HepG2 (cell line): Measurements from ENCODE around the gene NOL4L. TPM values are rescaled to one million over a fixed set of nuclear protein-coding genes. Genes with fewer than 3 reads are reported as not detected.
A peak's percentile ranks its signal among the peaks of the same experiment; 100 is the strongest.

Experiments
- ATAC-seq: fragments of 200-7000 bp; cut with Tn5 transposase; 3 replicates; pipeline ENCODE4 v1.9.1; 2020; ENCODE audit warnings: mild to moderate bottlenecking, moderate library complexity
- BruUV-seq: library from RNA; stranded (reverse); fragments of 400-500 nt; replicated peaks from 2 replicates; lab custom pipeline; 2021; lab: Mats Ljungman, UMichigan
- CTCF ChIA-PET: fragments of 300-600 bp; formaldehyde crosslinking; extraction: SDS; loops from one replicate; lab custom pipeline; 2021; ENCODE audit warnings: low total read pairs, inconsistent platforms, low intra/inter-chr PET ratio; lab: Yijun Ruan, JAX
- POLR2A ChIA-PET: fragments of 350-600 bp; sonication (Branson Sonifier 250); formaldehyde crosslinking; loops from one replicate; lab custom pipeline; 2020; ENCODE audit warnings: antibody characterized with exemption, inconsistent platforms; lab: Yijun Ruan, JAX
- DNase-seq: peaks from one replicate; pipeline ENCODE4 v3.0.0-alpha.2; 2015; ENCODE audit warnings: low spot score
- FAIRE-seq: peaks from 3 replicates; lab custom pipeline; 2011; peaks lifted over from hg19 to GRCh38; lab: Jason Lieb, UNC
- H2AFZ ChIP-seq: one replicate; pipeline ENCODE4 v1.6.1; 2011; ENCODE audit warnings: low read length, inconsistent platforms
- H3K27ac ChIP-seq: fragments of 300-600 bp; 3 replicates; pipeline ENCODE4 v1.8.0; 2011; ENCODE audit warnings: mixed run types, mild to moderate bottlenecking, mixed read lengths, low read length, inconsistent platforms; ENCODE audit not compliant: insufficient read depth; ENCODE audit errors: extremely low read length
- H3K27me3 ChIP-seq, 2 experiments: fragments of 200-600 bp in 1 of 2; 2 replicates in 1 of 2; 3 replicates in 1 of 2; pipeline versions ENCODE4 v1.6.0 to v1.8.0; 2011; ENCODE audit warnings: low read length in 2 of 2, mild to moderate bottlenecking in 2 of 2, moderate library complexity in 2 of 2, inconsistent platforms in 1 of 2; ENCODE audit not compliant: insufficient read depth in 2 of 2, control insufficient read depth in 1 of 2
- H3K36me3 ChIP-seq, 2 experiments: fragments of 200-600 bp in 1 of 2; replicated peaks in 1 of 2; 2 replicates in 1 of 2; 3 replicates in 1 of 2; pipeline versions ENCODE4 v1.5.1 to v1.8.0; 2011; ENCODE audit warnings: low read length in 2 of 2, inconsistent platforms in 1 of 2; ENCODE audit not compliant: insufficient read depth in 2 of 2, control insufficient read depth in 1 of 2
- H3K4me1 ChIP-seq: 2 replicates; pipeline ENCODE4 v1.5.1; 2012; ENCODE audit warnings: low read length, inconsistent platforms; ENCODE audit not compliant: insufficient read depth
- H3K4me2 ChIP-seq: 2 replicates; pipeline ENCODE4 v1.6.0; 2011; ENCODE audit warnings: low read depth, low read length, inconsistent platforms
- H3K4me3 ChIP-seq, 3 experiments: fragments of 200-600 bp in 1 of 3; sonication (generic), shearing (Covaris generic) in 1 of 3; replicated peaks in 1 of 3; 2 replicates each; pipeline ENCODE4 v1.5.1; 2011 to 2016; ENCODE audit warnings: low read length in 3 of 3, inconsistent platforms in 2 of 3, low read depth in 2 of 3, mild to moderate bottlenecking in 2 of 3, control low read depth in 1 of 3, mixed read lengths in 1 of 3; ENCODE audit not compliant: insufficient read depth in 1 of 3
- H3K79me2 ChIP-seq: one replicate; pipeline ENCODE4 v1.6.1; 2011; ENCODE audit warnings: low read length, inconsistent platforms; ENCODE audit not compliant: insufficient read depth
- H3K9ac ChIP-seq: 2 replicates; pipeline ENCODE4 v1.6.0; 2011; ENCODE audit warnings: mild to moderate bottlenecking, low read depth, low read length, inconsistent platforms; ENCODE audit not compliant: insufficient read depth
- H3K9me3 ChIP-seq: 2 replicates; pipeline ENCODE4 v1.5.1; 2012; ENCODE audit warnings: mild to moderate bottlenecking, low read length
- H4K20me1 ChIP-seq: 2 replicates; pipeline ENCODE4 v1.6.0; 2011; ENCODE audit warnings: inconsistent platforms, mild to moderate bottlenecking, low read length, moderate library complexity; ENCODE audit not compliant: insufficient read depth
- AGO2 ChIP-seq: fragments of 200-400 bp; formaldehyde crosslinking; optimal IDR thresholded peaks from 2 replicates; pipeline ENCODE3; 2017; ENCODE audit warnings: mild to moderate bottlenecking, low read depth, low read length, moderate library complexity
- ESRRA ChIP-seq: sonication (generic); formaldehyde crosslinking; IDR thresholded peaks from 2 replicates; pipeline ENCODE4 v1.5.1; 2020; ENCODE audit warnings: mild to moderate bottlenecking, low read depth, missing genetic modification reagents
- GZF1 ChIP-seq: sonication (generic); formaldehyde crosslinking; IDR thresholded peaks from 2 replicates; pipeline ENCODE4 v1.5.1; 2020; ENCODE audit warnings: mild to moderate bottlenecking, missing genetic modification reagents
- HHEX ChIP-seq: IDR thresholded peaks from 2 replicates; pipeline ENCODE4 v1.6.1; 2016; ENCODE audit warnings: control low read depth
- HOXA3 ChIP-seq: sonication (generic); formaldehyde crosslinking; IDR thresholded peaks from 2 replicates; pipeline ENCODE4 v1.5.0; 2020; ENCODE audit warnings: missing genetic modification reagents
- IRX3 ChIP-seq: sonication (generic); formaldehyde crosslinking; IDR thresholded peaks from 2 replicates; pipeline ENCODE4 v1.8.1; 2023; ENCODE audit warnings: mild to moderate bottlenecking, low read depth, missing genetic modification reagents, borderline replicate concordance
- MED1 ChIP-seq: sonication (generic); formaldehyde crosslinking; IDR thresholded peaks from 2 replicates; pipeline ENCODE4 v1.4.0; 2020; ENCODE audit warnings: missing genetic modification reagents
- MXD4 ChIP-seq: IDR thresholded peaks from 2 replicates; pipeline ENCODE4 v1.6.1; 2016; ENCODE audit warnings: mild to moderate bottlenecking, missing biosample characterization, missing genetic modification reagents
- MYC ChIP-seq: sonication (generic); formaldehyde crosslinking; IDR thresholded peaks from 2 replicates; pipeline ENCODE4 v1.9.0; 2021; ENCODE audit warnings: missing genetic modification reagents, borderline replicate concordance
- NONO ChIP-seq, 2 experiments: fragments of 450-650 bp in 1 of 2; sonication (generic) in 1 of 2; formaldehyde crosslinking in 1 of 2; IDR thresholded peaks in 1 of 2; conservative IDR thresholded peaks in 1 of 2; 2 replicates each; pipeline versions ENCODE4 v1.6.1 to v1.8.0; 2017 to 2022; ENCODE audit warnings: mild to moderate bottlenecking in 1 of 2, missing genetic modification reagents in 1 of 2, moderate library complexity in 1 of 2
- PAF1 ChIP-seq: IDR thresholded peaks from 2 replicates; pipeline ENCODE4 v1.6.1; 2016; ENCODE audit warnings: missing genetic modification reagents, missing compliant biosample characterization
- PCBP1 ChIP-seq: fragments of 200-400 bp; formaldehyde crosslinking; IDR thresholded peaks from 2 replicates; pipeline ENCODE4 v1.6.1; 2017; ENCODE audit warnings: mild to moderate bottlenecking, low read depth, low read length, borderline replicate concordance
- PHB2 ChIP-seq: fragments of 450-650 bp; IDR thresholded peaks from 2 replicates; pipeline ENCODE4 v1.6.1; 2018; ENCODE audit not compliant: partially characterized antibody
- POLR2A ChIP-seq, 2 experiments: IDR thresholded peaks; 2 replicates each; pipeline ENCODE4 v1.6.1; 2011; ENCODE audit warnings: low read depth in 2 of 2, low read length in 2 of 2, mild to moderate bottlenecking in 1 of 2, moderate library complexity in 1 of 2; ENCODE audit not compliant: insufficient read depth in 1 of 2
- POLR2G ChIP-seq: fragments of 200-400 bp; formaldehyde crosslinking; IDR thresholded peaks from 2 replicates; pipeline ENCODE4 v1.6.1; 2018; ENCODE audit warnings: mild to moderate bottlenecking, low read depth, low read length, moderate library complexity
- REPIN1 ChIP-seq: sonication (generic); formaldehyde crosslinking; IDR thresholded peaks from 2 replicates; pipeline ENCODE4 v1.8.0; 2022; ENCODE audit warnings: missing genetic modification reagents, low read depth, mild to moderate bottlenecking, borderline replicate concordance
- SAFB2 ChIP-seq: sonication (generic); formaldehyde crosslinking; IDR thresholded peaks from 2 replicates; pipeline ENCODE4 v1.5.1; 2020; ENCODE audit warnings: missing genetic modification reagents, low read depth, mild to moderate bottlenecking, borderline replicate concordance
- SOX6 ChIP-seq, 2 experiments: fragments of 450-650 bp in 1 of 2; sonication (generic) in 1 of 2; formaldehyde crosslinking in 1 of 2; IDR thresholded peaks; 2 replicates each; pipeline versions ENCODE4 v1.4.0 to v1.6.1; 2017 to 2020; ENCODE audit warnings: antibody characterized with exemption in 1 of 2, mild to moderate bottlenecking in 1 of 2, missing genetic modification reagents in 1 of 2
- TCF7 ChIP-seq: sonication (generic); IDR thresholded peaks from 2 replicates; pipeline ENCODE4 v1.6.1; 2016; ENCODE audit warnings: antibody characterized with exemption, low read depth
- ZNF207 ChIP-seq: fragments of 450-650 bp; IDR thresholded peaks from 2 replicates; pipeline ENCODE4 v1.6.1; 2016; ENCODE audit warnings: antibody characterized with exemption, borderline replicate concordance
- ZNF607 ChIP-seq: sonication (generic); formaldehyde crosslinking; IDR thresholded peaks from 2 replicates; pipeline ENCODE4 v1.5.1; 2020; ENCODE audit warnings: missing genetic modification reagents, mild to moderate bottlenecking, borderline replicate concordance
- ZNF614 ChIP-seq: IDR thresholded peaks from 2 replicates; pipeline ENCODE4 v1.6.1; 2018; ENCODE audit warnings: missing biosample characterization, missing genetic modification reagents, inconsistent platforms, borderline replicate concordance
- ZNF619 ChIP-seq: sonication (generic); formaldehyde crosslinking; IDR thresholded peaks from 2 replicates; pipeline ENCODE4 v1.4.0; 2020; ENCODE audit warnings: mild to moderate bottlenecking, missing genetic modification reagents
- ZNF724P ChIP-seq: sonication (generic); formaldehyde crosslinking; IDR thresholded peaks from 2 replicates; pipeline ENCODE4 v1.8.0; 2022; ENCODE audit warnings: missing genetic modification reagents, borderline replicate concordance
- ZNF891 ChIP-seq: sonication (generic); formaldehyde crosslinking; IDR thresholded peaks from 2 replicates; pipeline ENCODE4 v1.5.0; 2020; ENCODE audit warnings: mild to moderate bottlenecking, missing genetic modification reagents
- WGBS: methylation state at CpG from one replicate; pipeline ENCODE4 v1.1.6; 2017; ENCODE audit warnings: low lambda C conversion rate; 5-methylcytosine and 5-hydroxymethylcytosine counted together
- in situ Hi-C: cut with HindIII; loops from 2 replicates; pipeline ENCODE4 v1.10.0; 2017; ENCODE audit warnings: low pct_unique_long_range_greater_than_20kb; ENCODE audit not compliant: extremely low pct_ligation_motif_present
- intact Hi-C: fragments of 100-400 bp; cut with micrococcal nuclease; formaldehyde crosslinking; loops from one replicate; pipeline ENCODE4 v1.10.0; 2022; ENCODE audit not compliant: unreplicated experiment
- polyA plus RNA-seq, 8 experiments: library from polyadenylated mRNA; depleted of rRNA in 3 of 8; stranded (reverse) in 7 of 8; unstranded in 1 of 8; fragments of >200 nt; fragmentation: Illumina TruSeq in 4 of 8; extraction: Trizol in 4 of 8; gene quantifications; 2 replicates each; pipeline versions ENCODE4 v1.2.1 to v1.2.3, GENCODE V29; 2011 to 2016; ENCODE audit warnings: low read depth in 4 of 8, missing spikeins in 1 of 8, mixed read lengths in 1 of 8; ENCODE audit not compliant: insufficient read depth in 1 of 8
- total RNA-seq, 5 experiments: library from RNA; depleted of rRNA; stranded (reverse); fragments of >200 nt; fragmentation: Illumina TruSeq; extraction: Trizol; gene quantifications; 2 replicates each; pipeline ENCODE4 v1.2.3, GENCODE V29; 2016; ENCODE audit warnings: low read depth in 1 of 5
- TF ChIP-seq, protein P1 (sequence below): sonication (generic); formaldehyde crosslinking; IDR thresholded peaks from 2 replicates; pipeline ENCODE4 v1.4.0; 2020; ENCODE audit warnings: mild to moderate bottlenecking, low read depth, missing genetic modification reagents

NOL4L gene
- total and polyA plus RNA-seq, 2 of the 13 experiments (the other 11 are each of a cell fraction or from before 2014, with no cell fraction given): 16.6 to 35.4 TPM

- TF ChIP-seq HHEX (CRISPR knock-in tag) (no peak), HOXA3 (CRISPR knock-in tag) (0 out of 2 replicates have a peak, but pooled peaks have one; percentile 11), ZNF619 (CRISPR knock-in tag) (no peak), ZNF891 (CRISPR knock-in tag) (peak; percentile 76; the same call in 1 of the 2 replicates), MED1 (no peak)
Observed at GRCh38 chr20:32451340-32451681, 133.8 kb downstream of the NOL4L start (continued).

GRCh38 chr20:32450484-32451061, 134.6 kb downstream of the NOL4L start:
- Histone ChIP-seq H4K20me1 (peaks cover 11% of the 10 kb centered on the region; the same call in 1 of the 2 replicates), H3K79me2 (no peaks in the 10 kb centered on the region), H3K27me3 (no peaks in the 10 kb centered on the region), H3K4me3 (no peak overlapping the region), H3K9ac (no peak overlapping the region), H3K9me3 (no peaks in the 10 kb centered on the region), H3K4me1 (peaks cover 2% of the 10 kb centered on the region; the same call in 1 of the 2 replicates), H3K36me3 (peaks cover 72 to 99% of the 10 kb centered on the region in 2 experiments), H2AFZ (no peak overlapping the region), H3K4me2 (no peak overlapping the region), H3K27ac (no peak overlapping the region)
- no TSS peak for BruUV-seq
- CTCF ChIA-PET: no interaction called here
- POLR2A ChIA-PET: interaction anchor here (1.0 kb wide), 1 partner anchor 202 kb away, joined by 3 read pairs; no protein-coding TSS in a partner anchor
- intact Hi-C loops: no loop called here
- DNase-seq (no peak), ATAC-seq (no peak), FAIRE-seq (no peak)
- in situ Hi-C loops: no loop called here
- 95% methylated on average over 9 of the region's 9 CpGs for WGBS
- TF ChIP-seq IRX3 (no peak), MXD4 (CRISPR knock-in tag) (no peak), ZNF607 (no peak), ZNF724P (no peak), ZNF614 (no peak), MYC (0 out of 2 replicates have a peak, but pooled peaks have one; percentile 22), NONO (IDR thresholded peaks at IDR 0.05) (no peak), NONO (CRISPR knock-in tag; conservative IDR thresholded peaks at IDR 0.05) (0 out of 2 replicates have a peak, but pooled peaks have one; percentile 17), PAF1 (CRISPR knock-in tag) (no peak), SOX6 (IDR thresholded peaks at IDR 0.05) (no peak), SOX6 (CRISPR knock-in tag; IDR thresholded peaks at IDR 0.05) (no peak), AGO2 (peak; percentile 87), REPIN1 (CRISPR knock-in tag) (no peak), PHB2 (no peak), SAFB2 (0 out of 2 replicates have a peak, but pooled peaks have one; percentile 0), GZF1 (CRISPR knock-in tag) (no peak), PCBP1 (no peak), POLR2A (IDR thresholded peaks at IDR 0.05; ENCODE audit: insufficient read depth in 1 of 2, low read depth in 2 of 2, low read length in 2 of 2) (peak in 1 of 2 experiments; percentile 33; a peak in 1 of 4 replicates), POLR2G (peak; percentile 34; the same call in 1 of the 2 replicates), ZNF207 (no peak), ESRRA (CRISPR knock-in tag) (no peak), TCF7 (no peak)
- TF ChIP-seq, protein P1, sequence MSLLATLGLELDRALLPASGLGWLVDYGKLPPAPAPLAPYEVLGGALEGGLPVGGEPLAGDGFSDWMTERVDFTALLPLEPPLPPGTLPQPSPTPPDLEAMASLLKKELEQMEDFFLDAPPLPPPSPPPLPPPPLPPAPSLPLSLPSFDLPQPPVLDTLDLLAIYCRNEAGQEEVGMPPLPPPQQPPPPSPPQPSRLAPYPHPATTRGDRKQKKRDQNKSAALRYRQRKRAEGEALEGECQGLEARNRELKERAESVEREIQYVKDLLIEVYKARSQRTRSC (CRISPR knock-in tag): no peak
